CD4-positive, alpha-beta T cell treated with Interleukin-2 at 100 ng/mL for 4 hours (primary cell): Measurements from ENCODE around the gene PIAS1.
"Not testable (repeated sequence)": the region's sequence is repeated elsewhere in the genome, so short reads cannot be mapped to it uniquely, and the experiment has no call there.

ENCODE experiments used
- DNase-seq: peaks from one replicate; pipeline ENCODE4 v3.0.0-alpha.2; 2020; ENCODE audit warnings: low spot score

Gene PIAS1

DNA sequence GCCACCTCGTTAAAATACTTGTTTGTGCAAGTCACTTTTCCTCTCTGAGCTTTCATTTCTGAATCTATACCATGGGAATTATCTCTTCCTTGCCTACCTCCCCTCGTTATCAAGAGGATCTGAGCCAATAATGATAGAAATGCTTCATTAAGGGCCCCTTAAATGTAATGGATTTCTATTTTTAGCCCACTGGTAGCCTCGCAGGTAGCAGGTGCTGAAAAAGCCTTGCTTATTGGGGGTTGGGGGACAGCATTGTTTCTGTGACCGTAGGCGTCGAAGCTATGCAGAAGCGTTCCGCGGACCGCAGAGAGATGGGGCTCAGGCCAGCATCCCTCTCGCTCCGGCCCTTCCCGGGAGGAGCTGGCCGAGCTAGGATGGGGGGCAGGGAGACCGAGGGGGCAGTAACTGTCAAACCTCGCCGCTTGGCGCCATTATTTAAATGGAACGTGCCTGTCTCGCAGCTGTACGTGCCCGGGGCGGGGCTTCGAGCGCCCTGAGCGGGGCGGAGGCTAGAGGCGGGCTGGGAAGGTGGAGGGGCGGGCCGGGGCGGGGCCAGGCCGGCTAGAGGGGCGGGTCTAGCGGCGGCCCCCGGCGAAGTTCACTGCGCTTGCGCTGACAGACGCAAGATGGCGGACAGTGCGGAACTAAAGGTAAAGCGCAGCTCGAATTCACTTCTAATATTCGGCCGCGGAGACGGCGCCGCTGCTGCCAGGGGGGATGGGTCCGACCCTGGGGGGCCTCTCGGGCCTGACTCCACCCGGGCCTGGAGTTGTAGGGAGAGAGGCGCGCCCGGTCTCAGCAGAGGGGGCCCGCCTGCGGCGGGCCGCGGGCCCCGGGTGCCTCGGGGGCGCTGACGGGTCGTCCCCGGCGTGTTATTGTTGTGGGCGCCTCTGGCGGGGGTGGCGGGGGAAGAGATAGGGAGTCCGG lies at the start of gene PIAS1:
Gene PIAS1, plus strand, starts transcription at position 615 of the 927 bp plus-strand sequence. Its CDS starts 12 bp downstream, at position 627.
- peak; percentile 94 for DNase-seq

GRCh38 chr15:68007642-68008041 lies 46.5 kb upstream of the PIAS1 start:
- not testable (repeated sequence) for DNase-seq

GRCh38 chr15:68010361-68011153 lies 43.6 kb upstream of the PIAS1 start:
- DNase-seq = no peak

- DNase-seq = no peak
Measured at GRCh38 chr15:68012911-68013310, 41.2 kb upstream of the PIAS1 start.

- no peak for DNase-seq
Measured at GRCh38 chr15:68014219-68014618, 39.9 kb upstream of the PIAS1 start.

DNA sequence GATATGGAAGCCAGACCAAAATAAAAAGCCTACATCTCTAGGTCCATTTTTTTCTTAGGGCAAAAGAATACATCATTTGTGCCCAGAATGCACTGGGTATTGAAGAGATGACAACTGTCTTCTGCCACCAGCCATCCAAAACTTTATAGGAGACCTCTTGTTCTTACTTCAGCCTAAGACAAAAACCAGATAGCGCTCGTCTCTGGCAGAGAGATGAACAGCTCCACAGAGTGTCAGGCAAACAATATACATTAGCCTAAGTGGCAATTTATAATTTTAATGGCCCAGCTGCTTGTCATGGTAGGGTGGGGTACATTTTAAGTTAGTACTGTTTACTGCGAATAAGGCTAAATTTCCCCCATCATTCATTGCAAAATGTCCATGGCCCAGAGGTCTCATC lies 38.9 kb upstream of the PIAS1 start:
- no peak for DNase-seq

- no peak for DNase-seq
Measured at GRCh38 chr15:68017201-68017600, 36.9 kb upstream of the PIAS1 start.

- DNase-seq = no peak
Measured at GRCh38 chr15:68018797-68019444, 35.2 kb upstream of the PIAS1 start.

DNA sequence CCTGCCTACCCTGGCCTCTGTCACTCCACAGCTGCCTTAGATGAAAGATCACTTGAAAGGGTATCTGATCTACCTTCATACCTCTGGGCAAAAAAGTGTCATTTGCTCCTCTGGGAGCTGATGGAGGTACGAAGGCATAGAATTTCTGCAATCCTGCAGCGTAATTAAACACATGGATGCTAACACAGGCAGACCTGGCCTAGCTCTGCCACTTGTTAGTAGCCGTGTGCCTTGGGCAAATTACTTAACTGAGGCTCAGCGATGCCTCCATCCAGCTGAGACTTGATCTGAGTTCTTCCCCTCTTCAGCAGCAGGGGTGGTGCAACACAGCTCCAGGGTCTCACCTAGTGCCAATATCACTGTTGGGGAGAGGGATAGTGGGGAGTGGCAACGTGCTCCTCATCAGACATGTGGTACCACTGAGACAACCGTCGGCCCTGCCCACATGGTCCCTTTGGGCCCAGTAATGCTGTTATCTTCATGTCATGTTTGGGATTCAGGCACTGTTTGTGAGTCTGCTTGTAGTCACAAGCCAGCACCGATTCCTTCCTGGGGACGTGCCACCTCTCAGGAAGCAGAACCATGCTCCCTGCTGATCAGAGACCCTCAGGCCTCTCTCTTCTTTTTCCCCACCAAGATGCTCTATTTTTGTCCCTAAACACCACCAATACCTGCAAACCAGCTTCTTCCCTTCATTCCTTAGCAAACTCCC lies 34.1 kb upstream of the PIAS1 start:
- DNase-seq = no peak

- DNase-seq = no peak
Measured at GRCh38 chr15:68020685-68021084, 33.4 kb upstream of the PIAS1 start.

- no peak for DNase-seq
Measured at GRCh38 chr15:68022061-68022460, 32.1 kb upstream of the PIAS1 start.

- no peak for DNase-seq
Measured at GRCh38 chr15:68023307-68024101, 30.6 kb upstream of the PIAS1 start.

DNA sequence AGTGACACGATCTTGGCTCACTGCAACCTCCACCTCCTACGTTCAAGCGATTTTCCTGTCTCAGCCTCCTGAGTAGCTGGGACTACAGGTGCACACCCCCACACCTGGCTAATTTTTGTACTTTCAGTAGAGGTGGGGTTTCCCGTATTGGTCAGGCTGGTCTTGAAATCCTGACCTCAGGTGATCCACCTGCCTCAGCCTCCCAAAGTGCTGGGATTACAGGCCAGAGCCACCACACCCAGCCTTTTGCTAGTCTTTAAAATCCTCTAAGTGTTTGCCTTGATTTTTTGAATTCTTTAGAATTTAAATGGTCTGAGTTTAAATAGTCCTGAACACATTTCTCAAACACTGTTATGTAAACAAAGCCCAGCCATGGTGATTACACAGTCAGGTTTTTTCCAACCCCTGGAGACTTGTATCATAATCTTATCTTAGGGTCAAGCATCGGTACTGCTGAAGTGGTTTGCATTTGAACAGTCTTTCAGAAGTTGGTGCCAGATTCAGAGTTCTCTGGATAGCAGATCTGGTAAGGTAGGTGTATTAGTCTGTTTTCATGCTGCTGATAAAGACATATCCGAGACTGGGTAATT lies 28.2 kb upstream of the PIAS1 start:
- no peak for DNase-seq

DNA sequence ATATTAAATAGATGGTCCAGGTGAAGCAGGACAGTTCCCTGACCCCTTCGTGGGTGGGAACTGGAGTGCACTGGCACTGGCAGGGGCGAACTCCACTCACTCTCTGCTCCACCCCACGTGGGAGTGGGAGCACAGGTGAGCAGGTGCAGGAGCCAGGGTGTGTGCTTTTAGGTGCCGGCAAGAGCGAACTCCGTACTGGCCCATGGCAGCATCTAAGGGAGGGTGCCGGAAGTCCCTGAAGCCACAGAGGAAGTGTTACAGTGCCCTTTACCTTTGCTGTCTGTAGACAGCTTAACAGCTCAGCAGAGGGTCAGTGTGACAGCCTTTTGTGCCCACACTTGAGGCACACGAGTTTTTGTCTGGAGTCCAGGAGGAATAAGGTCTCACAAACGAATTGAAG lies 26.7 kb upstream of the PIAS1 start:
- no peak for DNase-seq

DNA sequence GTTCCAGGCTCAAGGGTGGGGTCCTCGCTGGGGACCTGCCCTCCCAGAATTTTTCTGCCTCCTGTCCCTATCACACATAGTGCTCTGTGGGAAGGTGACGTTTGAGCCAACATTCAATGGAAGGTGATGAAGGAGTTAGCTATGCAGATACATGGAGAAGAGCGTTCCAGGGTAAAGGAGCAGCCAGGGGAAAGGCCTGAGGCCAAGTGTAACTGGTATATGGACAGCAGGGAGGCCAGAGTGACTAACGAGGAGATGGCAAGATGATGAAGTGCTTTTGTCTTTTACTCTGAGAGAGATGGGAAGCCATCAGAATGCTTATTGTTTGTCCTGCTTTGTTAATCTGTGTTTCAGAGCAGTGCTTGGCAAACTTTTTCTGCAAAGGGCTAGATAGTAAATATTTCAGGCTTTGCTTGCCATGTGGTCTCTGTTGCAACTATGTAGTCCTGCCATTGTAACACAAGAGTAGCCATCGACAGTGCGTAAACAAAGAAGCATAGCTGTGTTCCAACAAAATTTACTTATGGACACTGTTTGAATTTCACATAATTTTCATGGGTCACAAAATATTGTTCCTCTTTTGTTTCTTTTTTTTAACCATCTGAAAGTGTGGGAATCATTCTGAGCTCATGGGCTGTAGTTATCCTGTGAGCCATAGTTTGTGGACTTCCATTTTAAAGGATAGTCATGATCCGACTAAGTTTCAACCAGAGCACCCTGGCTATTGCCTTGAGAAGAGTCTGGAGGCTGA lies 25.8 kb upstream of the PIAS1 start:
- DNase-seq = no peak

DNA sequence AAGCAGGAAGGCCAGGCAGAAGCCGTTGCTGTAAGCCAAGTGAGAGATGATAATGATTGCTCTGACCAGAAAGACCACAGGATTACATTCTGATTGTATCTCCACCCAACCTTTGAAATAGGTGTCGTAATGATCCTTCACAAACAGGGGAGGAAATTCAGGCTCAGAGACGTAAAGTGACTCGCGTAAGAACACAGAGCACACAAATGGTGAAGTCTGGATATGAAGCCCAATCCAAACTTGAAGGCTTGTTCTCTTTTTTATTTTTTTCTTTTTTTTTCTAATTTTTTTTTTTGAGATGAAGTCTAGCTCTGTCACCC lies 25.3 kb upstream of the PIAS1 start:
- no peak for DNase-seq

DNA sequence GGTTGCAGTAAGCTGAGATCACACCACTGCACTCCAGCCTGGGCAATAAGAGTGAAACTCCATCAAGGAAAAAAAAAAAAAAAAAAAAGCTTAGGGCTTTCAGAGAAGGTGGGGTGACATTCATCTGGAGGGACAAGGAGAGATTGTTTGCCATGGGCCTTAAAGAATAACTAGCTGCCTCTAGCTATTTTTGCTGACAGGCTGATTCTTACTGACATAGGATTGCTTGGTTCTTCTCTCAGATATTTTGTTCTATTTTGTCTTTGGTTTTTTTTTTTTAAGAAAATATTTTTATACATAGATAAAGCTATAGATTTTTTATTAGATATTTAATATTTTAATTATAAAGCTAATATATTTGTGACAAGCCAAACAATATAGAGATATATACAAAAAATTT lies 24.2 kb upstream of the PIAS1 start:
- no peak for DNase-seq

- no peak for DNase-seq
Measured at GRCh38 chr15:68031404-68031803, 22.7 kb upstream of the PIAS1 start.

DNA sequence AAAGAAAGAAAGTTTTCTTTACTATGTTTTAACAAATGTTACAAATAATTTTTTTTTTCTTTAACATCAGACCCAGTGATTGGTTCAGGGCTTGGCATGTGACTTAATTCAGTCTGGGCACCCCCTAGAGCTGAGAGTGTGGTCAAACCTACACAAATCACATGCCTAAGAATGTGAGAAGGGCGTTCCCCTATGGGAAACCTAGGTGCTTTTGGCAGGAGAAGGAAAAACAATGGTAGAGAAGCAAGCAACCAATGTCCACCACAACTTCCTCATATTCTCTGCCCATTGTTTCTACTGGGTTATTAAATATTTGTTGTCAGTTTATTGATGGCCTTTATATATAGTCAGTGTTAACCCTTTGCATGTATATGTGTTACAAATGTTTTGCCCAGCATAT lies 21.4 kb upstream of the PIAS1 start:
- no peak for DNase-seq

DNA sequence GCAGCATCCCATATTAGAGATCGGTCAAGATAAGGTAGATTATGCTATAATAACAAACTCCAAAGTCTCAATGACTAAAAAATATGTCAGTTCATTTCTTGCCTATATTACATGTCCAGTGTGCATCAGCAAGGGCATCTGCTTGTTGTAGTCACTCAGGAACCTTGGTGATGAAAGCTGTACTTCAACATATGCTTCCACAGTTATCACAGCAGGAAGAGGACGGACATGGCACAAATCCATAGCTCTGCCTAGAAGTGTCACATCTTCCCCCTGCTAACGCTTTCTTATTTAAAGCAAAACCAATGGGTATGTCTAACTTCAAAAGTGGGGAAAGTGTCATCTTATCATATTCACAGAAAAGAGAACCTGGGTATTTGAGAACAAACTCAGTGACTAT lies 20.0 kb upstream of the PIAS1 start:
- no peak for DNase-seq
